ENCODE data around the gene CYSRT1. TPM values are rescaled to one million over a fixed set of nuclear protein-coding genes. Genes with fewer than 3 reads are reported as not detected.

The CYSRT1 gene
- total and polyA plus RNA-seq, 2 donors (not counting 3 experiments of a cell fraction or from before 2014, with no cell fraction given) = 0.44 to 1.1 TPM

GRCh38 chr9:137213160-137214060, 11.6 kb upstream of the CYSRT1 start:
- DNase-seq (ENCODE audit: low read depth, low spot score) = no peak
- Histone ChIP-seq H3K27me3 (ENCODE audit: control insufficient read depth in 2 of 2, insufficient read depth in 2 of 2, low read length in 2 of 2) (no peaks in the 10 kb centered on the region), H3K79me2 (ENCODE audit: control insufficient read depth, insufficient read depth, low read length) (no peaks in the 10 kb centered on the region), H3K4me1 (ENCODE audit: control insufficient read depth, extremely low read depth, insufficient read depth, low read length) (peaks cover under 1% of the 10 kb centered on the region), H3K4me2 (ENCODE audit: insufficient read depth, low read length) (no peak overlapping the region), H3K9me1 (replicated peaks; ENCODE audit: control insufficient read depth, extremely low read depth, insufficient read depth, low read length) (no peaks in the 10 kb centered on the region), H3K27ac (ENCODE audit: insufficient read depth, low read depth, low read length) (no peak overlapping the region), H4K20me1 (replicated peaks; ENCODE audit: control insufficient read depth, extremely low read depth, insufficient read depth, low read length) (no peaks in the 10 kb centered on the region), H3K9me3 (replicated peaks; ENCODE audit: control insufficient read depth, insufficient read depth, low read length) (no peaks in the 10 kb centered on the region), H3K4me3 (replicated peaks in 1 of 3; ENCODE audit: insufficient read depth in 1 of 3, low read depth in 1 of 3, low read length in 3 of 3) (no peak overlapping the region), H3K9ac (replicated peaks; ENCODE audit: extremely low read depth, insufficient read depth, low read length) (no peak overlapping the region), H2AFZ (ENCODE audit: low read depth, low read length) (no peak overlapping the region), H3K36me3 (ENCODE audit: control insufficient read depth in 2 of 2, extremely low read depth in 1 of 2, insufficient read depth in 2 of 2, low read length in 2 of 2) (peaks cover 0 to 8% of the 10 kb centered on the region in 2 experiments)
- ChIA-PET CTCF (interaction anchor here (0.6 to 1.9 kb wide), 7 partner anchors 9 to 37 kb away, joined by 3 to 14 read pairs (median 4); partner anchors contain the start of gene RNF224), POLR2A (no interaction called here)
- FAIRE-seq = no peak
- TF ChIP-seq MYC (IDR thresholded peaks at IDR 0.05; ENCODE audit: low read depth, low read length) (no peak), GATA2 (IDR thresholded peaks at IDR 0.05; ENCODE audit: insufficient read depth, insufficient read length, low read depth, low read length) (no peak), EZH2 (IDR thresholded peaks at IDR 0.05; ENCODE audit: borderline replicate concordance, low read depth, low read length, severe bottlenecking) (no peak), JUN (IDR thresholded peaks at IDR 0.05; ENCODE audit: borderline replicate concordance, insufficient read depth, insufficient read length, low read depth) (no peak), FOS (IDR thresholded peaks at IDR 0.05; ENCODE audit: borderline replicate concordance, insufficient read depth, low read length) (no peak), CTCF (IDR thresholded peaks at IDR 0.05; ENCODE audit: extremely low read depth in 1 of 2, insufficient read depth in 1 of 2, low read depth in 1 of 2, low read length in 2 of 2) (no peak), POLR2AphosphoS5 (IDR thresholded peaks at IDR 0.05; ENCODE audit: insufficient read depth, low read depth, low read length) (no peak), POLR2A (IDR thresholded peaks at IDR 0.05; ENCODE audit: low read depth, low read length) (no peak), MAX (IDR thresholded peaks at IDR 0.05; ENCODE audit: insufficient read depth, insufficient read length) (no peak)
- dilution Hi-C loops (cut with MboI; ENCODE audit: extremely low pct_ligation_motif_present, low sequenced_read_pairs) (no loop called here), intact Hi-C loops (cut with micrococcal nuclease) (no loop called here)
- no TSS peak for BruUV-seq (replicated peaks)
